Glomerular visceral epithelial cell (primary cell): ENCODE results near the gene RDH16.
A peak's percentile ranks its signal among the peaks of the same experiment; 100 is the strongest.
"Not testable (repeated sequence)": the region's sequence is repeated elsewhere in the genome, so short reads cannot be mapped to it uniquely, and the experiment has no call there.

ENCODE experiments used
- DNase-seq: peaks from one replicate; pipeline ENCODE4 v3.0.0-alpha.2; 2016; ENCODE audit errors: extremely low spot score

RDH16 gene

DNA sequence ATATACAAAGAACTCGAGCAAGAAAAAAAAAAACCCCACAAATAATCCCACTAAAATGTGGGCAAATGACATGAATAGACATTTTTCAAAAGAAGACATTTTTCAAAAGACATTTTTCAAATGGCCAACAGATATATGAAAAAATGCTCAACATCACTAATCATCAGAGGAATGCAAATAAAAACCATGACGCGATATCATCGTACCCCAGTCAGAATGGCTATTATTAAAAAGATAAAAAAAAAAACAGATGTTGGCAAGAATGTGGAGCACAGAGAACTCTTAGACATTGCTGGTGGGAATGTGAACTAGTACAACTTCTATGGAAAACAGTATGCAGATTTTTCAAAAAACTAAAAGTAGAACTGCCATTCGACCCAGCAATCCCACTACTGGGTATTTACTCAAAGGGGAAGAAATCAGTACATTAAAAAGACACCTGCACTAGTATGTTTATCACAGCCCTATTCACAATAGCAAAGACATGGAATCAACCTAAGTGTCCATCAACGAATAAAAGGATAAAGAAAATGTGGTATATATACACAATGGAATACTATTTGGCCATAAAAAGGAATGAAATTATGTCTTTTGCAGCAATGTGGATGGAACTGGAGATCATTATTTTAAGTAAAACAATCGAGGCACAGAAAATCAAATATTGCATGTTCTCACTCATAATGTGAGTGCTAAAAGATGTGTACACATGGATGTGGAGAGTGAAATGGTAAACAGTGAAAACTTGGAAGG lies 32.6 kb upstream of the RDH16 start:
- no peak for DNase-seq

DNA sequence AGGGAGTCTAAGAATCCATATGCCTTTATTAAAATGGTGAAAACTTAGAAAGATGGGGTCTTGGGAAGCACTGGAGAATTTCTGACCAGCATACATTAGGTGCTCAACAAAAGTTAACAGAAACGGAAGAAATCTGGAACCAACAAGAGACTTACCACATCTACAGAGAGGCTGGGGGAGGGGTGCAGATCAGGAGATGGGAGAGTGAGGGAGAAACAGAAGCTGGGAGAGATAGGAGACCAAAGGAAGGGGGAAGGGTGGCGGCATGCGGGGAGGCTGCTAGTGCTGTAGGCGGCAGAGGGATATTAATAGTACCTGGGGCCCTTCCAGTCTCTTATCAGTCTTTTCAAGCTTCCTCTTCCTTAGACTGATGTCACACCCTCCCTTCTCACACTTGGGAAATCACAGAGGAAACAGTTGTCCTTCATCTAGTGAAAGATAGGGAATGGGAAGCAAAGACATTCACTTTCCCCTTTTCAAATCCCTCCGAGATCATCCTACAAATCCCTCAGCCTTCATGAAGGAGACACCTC lies 30.9 kb upstream of the RDH16 start:
- no peak for DNase-seq

DNA sequence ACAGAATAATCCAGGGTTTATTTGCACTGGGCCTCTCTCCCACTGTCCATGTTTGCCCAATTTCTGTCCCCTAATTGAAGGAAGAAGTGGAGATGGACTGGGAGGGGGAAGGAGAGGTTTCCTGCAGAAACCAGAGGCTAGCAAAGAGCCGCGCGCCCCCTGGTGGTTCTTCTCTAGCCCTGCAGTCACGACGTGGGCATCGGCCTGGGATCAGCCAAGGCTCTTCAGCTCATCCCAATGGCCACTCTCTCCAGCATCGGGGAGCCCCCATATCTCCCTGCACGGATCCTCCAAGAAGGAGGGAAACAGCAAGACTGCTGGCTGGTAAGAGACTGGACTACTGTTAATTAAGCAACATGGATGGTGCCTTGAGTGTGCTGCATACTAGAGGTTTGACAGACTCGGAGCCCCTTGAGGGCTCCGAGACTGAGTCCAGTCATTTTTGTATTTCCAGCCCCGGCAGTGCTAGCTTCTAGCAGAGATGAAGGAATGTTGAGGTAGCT lies 30.2 kb upstream of the RDH16 start:
- peak; percentile 73 for DNase-seq

DNA sequence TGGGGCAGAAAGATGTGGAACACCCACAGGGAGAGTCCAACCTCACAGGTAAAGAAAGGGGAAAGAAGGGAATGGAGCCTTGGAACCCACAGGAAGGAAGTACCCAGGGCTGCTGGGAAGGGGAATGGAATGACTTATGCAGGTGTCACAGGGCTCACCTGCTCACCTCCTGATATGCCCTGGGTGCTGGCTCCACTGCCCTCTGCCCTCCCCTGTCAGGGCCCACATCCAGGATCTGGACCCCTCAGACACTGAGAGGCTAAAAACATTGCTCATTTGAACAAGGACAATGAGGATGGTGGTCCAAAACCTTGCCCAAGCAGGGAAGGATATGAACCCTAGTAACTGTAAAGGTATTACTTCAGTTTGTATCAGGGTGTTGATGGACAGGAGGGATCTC lies 29.6 kb upstream of the RDH16 start:
- DNase-seq, result no peak

DNA sequence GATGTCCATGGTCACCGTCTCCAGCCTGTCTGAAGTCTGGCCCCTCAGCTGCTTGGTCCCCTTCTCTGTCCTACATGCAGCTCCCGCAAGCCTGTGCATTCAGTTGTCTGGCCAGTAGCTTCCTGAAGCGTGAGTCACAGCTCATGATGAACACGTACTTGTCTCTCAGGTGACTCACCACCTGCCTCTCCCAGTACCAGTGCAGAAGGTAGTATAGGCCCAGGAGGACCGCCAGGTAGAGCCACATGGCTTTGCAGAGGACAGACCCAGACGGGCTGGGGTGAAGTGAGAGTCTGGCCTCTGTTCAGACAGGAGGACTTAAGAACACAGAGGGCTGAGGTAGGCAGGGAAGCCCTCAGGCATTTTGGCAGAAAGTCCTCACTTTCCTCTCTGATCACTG lies 28.3 kb upstream of the RDH16 start:
- peak; percentile 73 for DNase-seq

DNA sequence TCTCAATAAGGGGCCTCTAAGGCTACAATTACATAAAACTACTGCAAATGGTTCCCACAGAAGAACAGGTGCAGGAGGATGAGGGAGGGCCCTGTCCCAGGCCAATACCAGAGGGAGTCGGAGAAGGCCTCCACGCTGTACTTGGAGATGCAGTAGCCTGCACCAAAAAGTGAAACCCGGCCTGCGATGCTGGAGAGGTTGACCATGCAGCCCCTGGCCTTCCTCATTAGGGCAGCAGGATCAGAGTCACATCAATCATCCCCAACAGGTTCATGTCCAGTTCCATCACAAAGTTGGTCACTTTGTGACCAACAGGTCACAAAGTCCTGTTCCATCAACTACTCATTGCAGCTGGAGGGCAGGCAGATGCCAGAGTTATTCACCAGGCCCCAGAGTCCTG lies 26.0 kb upstream of the RDH16 start:
- no peak for DNase-seq

DNA sequence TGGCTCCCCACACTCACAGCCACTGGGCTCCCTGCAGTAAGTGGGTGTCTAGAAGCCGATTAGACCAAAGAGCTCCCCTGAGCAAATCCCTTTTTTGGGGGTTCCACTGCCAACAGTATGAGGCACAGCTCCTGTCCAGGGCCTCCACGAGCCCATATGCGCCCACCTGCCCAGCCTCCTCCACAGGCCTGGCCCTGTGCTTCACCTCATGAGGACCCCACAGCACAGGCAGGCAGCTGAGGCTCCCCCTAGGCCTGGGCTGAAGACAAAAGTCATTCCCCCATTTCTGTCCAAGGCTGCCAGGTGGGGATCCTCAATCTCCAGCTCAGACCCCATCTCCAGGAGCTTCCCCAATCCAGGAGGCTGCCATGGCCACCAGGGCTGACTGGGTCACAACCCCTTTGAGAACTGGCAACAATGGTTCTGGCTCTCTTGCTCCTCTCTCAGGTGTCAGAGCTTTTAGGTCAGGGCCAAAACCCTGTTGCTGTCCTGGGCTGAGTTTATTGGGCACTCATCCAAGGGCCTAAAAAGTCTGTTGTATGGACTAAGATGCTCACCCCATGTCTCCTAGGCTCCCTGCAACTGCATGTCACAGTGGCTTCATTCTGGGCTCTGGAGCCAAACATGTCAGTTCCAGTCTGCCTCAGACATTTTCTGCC lies 25.3 kb upstream of the RDH16 start:
- DNase-seq, result not testable (repeated sequence)

DNA sequence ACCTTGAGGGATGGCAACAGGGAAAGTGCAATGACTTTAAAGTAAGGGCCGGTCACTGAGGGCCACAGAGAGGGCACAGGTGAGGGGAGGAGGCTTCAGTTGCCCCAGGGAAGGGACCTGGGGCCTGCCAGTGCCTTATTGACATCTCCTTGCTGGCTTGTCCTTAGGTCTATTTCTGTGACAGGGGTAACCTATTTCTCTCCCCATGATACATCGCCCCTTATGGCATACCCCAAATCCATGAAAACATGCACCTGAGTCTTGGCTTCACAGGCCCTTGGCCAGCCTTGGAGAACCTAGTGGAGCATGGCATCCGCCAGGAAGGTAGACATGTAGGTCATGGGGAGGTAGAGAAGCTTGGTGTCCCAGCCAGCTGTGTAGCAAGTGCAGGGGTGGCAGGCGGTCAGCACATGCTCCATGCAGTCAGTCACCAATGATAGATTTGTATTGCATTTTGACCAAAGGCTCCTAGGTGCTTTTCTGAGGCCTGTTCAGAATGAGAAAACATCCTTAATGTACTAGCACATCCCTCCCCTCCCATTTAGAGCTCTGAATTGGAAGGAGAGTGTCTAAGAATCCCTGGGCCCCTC lies 23.6 kb upstream of the RDH16 start:
- no peak for DNase-seq

DNA sequence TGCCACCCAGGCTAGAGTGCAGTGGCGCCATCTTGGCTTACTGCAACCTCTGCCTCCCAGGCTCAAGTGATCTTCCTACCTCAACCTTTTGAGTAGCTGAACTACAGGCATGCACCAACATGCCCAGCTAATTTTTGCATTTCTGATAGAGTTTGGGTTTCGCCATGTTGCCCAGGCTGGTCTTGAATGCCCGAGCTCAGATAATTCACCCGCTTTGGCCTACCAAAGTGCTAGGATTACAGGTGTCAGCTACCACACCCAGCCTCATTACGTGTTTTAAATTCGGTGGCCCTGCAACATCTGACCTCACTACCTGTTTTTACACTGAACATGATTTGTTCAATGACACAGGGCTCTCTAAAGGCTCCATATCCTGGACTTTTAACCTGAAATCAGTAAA lies 22.9 kb upstream of the RDH16 start:
- DNase-seq, result no peak

DNA sequence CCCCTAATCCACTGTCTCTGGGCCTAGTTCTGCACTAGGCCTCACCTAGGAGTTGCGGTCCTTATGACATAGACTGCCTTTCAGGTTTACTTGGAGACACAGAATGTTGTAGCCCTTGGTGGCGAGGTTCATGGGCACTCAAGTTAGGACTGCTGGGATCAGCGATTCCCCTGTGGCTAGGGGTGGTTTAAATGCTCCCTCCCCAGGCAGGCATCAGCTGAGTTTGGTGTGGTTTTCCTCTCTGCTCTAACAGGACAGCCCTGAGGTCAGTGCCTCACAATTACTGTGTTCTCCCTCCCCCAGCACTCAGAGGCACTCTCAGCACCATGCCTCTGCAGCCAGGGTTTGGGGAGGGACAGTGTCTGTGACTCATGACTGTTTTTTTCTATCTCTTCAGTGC lies 22.2 kb upstream of the RDH16 start:
- DNase-seq, result no peak

DNA sequence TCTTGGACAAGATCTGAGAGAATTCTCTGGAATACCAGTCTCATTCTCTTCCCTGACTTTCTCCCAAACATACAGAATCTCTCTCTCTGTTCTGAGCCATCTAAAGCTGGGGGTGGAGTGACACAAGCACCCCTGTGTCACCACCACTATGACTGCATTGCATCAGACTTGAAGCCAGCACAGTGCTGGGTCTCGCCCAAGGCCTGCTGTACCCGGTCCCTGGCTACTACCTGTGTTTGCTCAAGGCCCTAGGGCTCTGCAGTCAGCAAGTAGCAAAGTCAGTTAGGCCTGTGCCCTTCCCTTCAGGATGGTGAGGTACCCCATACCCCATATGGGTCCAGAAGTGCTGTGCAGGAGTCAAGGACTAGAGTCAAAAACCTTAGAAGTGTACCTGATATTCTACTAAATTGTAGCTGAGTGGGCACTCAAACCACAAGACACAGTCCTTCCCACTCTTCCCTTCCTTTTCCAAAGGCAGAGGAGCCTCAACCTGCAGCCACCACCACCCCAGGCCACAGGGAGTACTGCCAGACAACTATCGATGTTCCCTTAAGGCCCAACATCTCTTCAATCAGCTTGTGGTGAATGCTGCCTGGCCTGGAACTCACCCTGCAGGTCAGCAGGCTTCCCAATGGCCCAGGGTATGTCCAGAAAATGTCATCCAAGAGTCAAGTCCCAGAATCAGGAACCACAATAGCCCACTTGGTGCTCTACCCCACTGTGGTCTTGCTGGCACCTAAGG lies 21.2 kb upstream of the RDH16 start:
- DNase-seq, result no peak

DNA sequence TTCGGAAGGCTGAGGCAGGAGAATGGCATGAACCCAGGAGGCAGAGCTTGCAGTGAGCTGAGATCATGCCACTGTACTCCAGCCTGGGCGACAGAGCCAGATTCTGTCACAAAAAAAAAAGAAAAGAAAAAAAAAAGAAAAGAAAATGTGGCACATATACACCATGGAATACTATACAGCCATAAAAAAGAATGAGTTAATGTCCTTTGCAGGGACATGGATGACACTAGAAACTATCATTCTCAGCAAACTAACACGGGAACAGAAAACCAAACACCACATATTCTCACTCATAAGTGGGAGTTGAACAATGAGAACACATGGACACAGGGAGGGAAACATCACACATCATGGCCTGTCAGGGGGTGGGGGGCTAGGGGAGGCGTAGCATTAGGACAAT lies 20.0 kb upstream of the RDH16 start:
- not testable (repeated sequence) for DNase-seq

DNA sequence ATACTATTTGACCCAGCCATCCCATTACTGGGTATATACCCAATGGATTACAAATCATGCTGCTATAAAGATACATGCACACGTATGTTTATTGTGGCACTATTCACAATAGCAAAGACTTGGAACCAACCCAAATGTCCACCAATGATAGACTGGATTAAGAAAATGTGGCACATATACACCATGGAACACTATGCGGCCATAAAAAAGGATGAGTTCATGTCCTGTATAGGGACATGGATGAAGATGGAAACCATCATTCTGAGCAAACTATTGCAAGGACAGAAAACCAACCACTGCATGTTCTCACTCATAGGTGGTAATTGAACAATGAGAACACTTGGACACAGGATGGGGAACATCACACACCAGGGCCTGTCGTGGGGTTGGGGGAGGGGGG lies 16.8 kb upstream of the RDH16 start:
- not testable (repeated sequence) for DNase-seq

DNA sequence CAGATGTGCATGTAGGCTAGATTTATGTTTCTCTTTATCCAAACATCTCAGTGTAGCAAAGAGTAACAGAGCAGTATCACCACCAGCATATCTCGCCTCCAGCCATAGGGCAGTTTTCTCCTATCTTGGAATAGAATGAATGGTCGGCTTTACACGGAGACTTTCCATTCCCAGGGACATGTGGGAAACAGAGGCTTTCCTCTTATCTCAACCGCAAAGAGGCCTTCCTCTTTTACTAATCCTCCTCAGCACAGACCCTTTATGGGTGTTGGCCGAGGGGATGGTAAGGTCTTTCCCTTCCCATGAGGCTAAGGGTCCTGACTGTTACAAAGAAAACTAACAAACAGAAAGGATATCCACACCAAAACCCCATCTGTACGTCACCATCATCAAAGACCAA lies 11.5 kb upstream of the RDH16 start:
- DNase-seq, result not testable (repeated sequence)

DNA sequence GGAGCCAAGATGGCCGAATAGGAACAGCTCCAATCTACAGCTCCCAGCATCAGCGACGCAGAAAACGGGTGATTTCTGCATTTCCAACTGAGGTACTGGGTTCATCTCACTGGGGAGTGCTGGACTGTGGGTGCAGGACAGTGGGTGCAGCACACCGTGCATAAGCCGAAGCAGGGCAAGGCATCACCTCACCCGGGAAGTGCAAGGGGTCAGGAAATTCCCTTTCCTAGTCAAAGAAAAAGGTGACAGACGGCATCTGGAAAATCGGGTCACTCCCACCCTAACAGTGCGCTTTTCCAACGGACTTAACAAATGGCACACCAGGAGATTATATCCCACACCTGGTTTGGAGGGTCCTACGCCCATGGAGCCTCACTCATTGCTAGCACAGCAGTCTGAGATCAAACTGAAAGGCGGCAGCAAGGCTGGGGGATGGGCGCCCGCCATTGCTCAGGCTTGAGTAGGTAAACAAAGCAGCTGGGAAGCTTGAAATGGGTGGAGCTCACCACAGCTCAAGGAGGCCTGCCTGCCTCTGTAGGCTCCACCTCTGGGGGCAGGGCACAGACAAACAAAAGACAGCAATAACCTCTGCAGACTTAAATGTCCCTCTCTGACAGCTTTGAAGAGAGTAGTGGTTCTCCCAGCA lies 8.7 kb upstream of the RDH16 start:
- DNase-seq, result not testable (repeated sequence)

DNA sequence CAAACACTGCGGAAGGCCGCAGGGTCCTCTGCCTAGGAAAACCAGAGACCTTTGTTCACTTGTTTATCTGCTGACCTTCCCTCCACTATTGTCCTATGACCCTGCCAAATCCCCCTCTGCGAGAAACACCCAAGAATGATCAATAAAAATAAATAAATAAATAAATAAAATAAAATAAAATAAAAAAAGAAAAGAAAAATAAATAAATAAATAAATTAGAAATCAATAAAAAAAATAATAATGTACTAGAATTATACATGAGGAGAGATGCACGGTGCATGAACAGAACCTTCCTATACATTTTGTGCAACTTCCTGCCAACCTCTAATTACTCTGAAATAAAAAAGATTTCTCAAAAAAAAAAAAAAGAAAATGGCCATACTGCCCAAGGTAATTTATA lies 7.7 kb upstream of the RDH16 start:
- not testable (repeated sequence) for DNase-seq

DNA sequence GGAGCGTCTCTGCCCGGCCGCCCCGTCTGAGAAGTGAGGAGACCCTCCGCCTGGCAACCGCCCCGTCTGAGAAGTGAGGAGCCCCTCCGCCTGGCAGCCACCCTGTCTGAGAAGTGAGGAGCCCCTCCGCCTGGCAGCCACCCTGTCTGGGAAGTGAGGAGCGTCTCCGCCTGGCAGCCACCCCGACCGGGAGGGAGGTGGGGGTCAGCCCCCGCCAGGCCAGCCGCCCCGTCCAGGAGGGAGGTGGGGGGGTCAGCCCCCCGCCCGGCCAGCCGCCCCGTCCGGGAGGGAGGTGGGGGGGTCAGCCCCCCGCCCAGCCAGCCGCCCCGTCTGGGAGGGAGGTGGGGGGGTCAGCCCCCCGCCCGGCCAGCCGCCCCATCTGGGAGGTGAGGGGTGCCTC lies 6.1 kb upstream of the RDH16 start:
- not testable (repeated sequence) for DNase-seq

DNA sequence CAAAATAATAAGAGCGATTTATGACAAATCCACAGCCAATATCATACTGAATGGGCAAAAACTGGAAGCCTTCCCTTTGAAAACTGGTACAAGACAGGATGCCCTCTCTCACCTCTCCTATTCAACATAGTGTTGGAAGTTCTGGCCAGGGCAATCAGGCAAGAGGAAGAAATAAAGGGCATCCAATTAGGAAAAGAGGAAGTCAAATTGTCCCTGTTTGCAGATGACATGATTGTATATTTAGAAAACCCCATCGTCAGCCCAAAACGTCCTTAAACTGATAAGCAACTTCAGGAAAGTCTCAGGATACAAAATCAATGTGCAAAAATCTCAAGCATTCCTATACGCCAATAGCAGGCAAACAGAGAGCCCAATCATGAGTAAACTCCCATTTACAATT lies 4.8 kb upstream of the RDH16 start:
- DNase-seq, result not testable (repeated sequence)

DNA sequence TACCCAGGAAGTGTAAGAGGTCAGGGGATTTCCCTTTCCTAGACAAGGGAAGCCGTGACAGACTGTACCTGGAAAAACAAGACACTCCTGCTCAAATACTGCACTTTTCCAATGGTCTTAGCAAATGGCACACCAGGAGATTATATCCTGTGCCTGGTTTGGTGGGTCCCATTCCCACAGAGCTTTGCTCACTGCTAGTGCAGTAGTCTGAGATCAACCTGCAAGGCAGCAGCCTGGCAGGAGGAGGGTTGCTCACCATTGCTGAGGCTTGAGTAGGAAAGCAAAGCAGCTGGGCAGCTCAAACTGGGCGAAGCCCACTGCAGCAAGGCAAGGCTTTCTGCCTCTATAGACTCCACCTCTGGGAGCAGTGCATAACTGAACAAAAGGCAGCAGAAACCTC lies 1.0 kb upstream of the RDH16 start:
- no peak for DNase-seq

DNA sequence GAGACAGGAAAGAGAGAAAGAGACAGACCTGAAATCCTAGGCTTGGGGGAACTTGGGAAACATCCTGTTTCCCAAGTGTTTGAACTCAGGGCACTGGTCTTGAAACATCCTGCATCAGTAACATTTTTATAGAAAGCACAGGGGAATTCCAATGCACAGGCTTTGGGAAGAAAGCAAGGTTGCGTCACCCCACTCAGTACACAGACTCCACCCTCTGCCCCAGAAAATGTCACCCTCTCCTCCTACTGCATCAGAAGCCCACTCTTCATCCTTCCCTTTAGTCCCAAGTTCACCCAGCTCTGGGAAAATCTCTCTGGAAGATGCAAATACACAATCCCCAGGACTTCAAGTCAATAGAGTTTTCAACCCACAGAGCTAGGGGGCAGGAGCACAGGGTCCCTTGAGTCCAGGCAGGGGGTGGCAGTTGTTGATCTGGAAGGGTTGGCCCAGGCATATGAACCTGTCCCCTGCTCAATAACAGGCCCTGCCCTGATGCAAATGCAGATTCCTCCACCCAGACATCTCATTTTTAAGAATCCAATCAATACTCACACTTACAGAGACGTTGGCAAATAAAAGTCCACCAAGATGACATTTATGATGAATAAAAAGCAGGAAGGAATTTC lies 1.7 kb downstream of the RDH16 start:
- DNase-seq, result no peak

DNA sequence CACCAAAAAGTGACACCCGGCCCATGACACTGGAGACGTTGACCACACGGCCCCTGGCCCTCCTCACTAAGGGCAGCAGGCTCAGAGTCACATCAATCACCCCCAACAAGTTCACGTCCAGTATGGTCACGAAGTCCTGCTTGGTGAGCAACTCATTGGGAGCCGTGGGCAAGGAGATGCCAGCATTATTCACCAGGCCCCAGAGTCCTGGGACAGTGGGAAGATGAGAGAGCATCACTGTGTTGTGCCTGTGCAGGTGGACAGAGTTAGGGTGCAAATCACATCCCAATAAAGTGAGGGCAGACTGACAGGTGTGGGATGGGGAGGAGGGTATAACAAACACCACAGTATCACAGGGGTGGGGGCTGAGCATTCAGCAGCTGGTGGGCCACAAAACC lies 2.5 kb downstream of the RDH16 start:
- DNase-seq, result no peak
